ENCODE results near the gene OTOP1. TPM values are rescaled to one million over a fixed set of nuclear protein-coding genes. Genes with fewer than 3 reads are reported as not detected.
"Not testable (repeated sequence)": the region's sequence is repeated elsewhere in the genome, so short reads cannot be mapped to it uniquely, and the experiment has no call there.

The OTOP1 gene
- polyA plus RNA-seq, 5 donors: not detected

DNA sequence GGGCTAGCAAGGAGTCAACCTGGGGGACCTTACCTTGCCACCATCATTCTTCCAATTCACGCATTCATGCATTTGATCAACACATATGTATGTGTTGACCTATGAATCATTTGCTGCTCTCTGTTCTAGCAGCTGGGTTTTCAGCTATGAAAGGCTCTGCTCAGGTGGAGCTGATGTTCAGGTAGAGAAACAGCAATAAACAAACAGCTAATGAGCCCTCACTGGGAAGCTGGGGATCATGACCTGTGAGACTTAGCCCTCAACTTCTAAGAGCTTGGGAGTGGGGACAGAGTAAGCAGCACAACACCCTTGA is 1.6 kb upstream of the OTOP1 start:
- no peak for DNase-seq

- DNase-seq: no peak
These were observed 1.0 kb upstream of the OTOP1 start for GRCh38 chr4:4227510-4228355.

DNA sequence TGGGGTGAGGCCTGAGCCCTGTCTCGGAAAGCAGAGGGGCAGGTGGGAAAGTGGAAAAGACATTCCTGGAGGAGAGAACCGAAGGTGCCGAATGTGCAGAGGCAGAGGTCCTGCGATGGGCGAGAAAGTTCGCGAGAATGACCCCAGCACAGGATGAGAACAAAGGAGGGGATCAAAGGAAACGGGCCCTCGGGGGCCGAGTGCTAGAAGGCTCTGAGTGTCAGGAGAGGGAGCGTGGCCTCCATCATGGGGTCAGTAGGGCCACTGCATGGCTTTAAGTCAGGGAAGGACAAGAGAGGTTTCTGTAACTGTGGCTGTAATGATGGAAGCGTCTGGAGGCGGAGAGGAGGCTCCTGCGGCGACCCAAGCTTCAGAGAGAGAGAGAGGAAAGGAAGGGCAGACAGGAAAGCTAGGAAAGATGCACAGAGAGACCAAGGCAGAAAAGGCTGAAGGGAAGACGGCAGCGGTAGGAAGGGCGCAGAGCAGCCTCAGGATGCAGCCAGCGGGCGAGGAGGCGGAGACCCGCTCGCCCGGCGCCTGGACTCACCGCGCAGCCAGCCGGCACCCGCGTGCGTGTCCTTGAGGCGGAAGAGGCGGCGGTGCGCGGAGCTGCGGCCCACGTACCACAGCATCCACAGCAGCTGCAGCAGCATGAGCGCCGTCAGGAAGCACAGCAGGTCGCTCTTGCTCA is 669 bp downstream of the OTOP1 start:
- no peak for DNase-seq

- no peak for DNase-seq
These were observed 9.6 kb downstream of the OTOP1 start for GRCh38 chr4:4217113-4217512.

DNA sequence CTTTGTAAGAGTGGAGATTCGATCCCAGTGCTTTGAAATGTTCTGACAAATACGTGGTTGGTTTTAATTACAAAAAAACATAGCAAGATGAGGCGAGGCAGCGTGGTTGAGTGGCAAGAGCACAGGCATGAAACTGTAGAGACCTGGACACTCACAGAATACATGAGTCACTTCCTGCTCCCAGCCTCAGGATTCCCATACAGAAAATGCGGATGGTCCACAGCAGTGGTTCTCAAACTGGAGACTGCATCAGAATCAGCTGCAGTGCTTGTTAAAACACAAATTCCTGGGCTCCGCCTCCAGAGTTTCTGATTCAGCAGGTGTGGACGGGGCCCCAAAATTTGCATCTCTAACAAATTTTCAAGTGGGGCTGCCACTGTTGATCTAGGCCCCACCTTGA is 10.1 kb downstream of the OTOP1 start:
- no peak for DNase-seq

DNA sequence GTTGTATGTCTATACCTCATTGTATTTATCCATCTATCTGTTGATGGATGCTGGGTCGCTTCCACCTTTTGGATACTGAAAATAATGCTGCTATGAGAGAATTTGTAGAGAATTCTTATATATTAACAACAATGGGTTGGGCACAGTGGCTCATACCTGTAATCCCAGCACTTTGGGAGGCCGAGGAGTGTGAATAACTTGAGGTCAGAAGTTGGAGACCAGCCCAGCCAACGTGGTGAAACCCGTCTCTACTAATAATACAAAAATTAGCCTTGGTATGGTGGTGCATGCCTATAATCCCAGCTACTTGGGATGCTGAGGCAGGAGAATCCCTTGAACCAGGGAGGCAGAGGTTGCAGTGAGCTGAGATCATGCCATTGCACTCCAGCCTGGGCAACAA is 13.1 kb downstream of the OTOP1 start:
- DNase-seq: not testable (repeated sequence)

DNA sequence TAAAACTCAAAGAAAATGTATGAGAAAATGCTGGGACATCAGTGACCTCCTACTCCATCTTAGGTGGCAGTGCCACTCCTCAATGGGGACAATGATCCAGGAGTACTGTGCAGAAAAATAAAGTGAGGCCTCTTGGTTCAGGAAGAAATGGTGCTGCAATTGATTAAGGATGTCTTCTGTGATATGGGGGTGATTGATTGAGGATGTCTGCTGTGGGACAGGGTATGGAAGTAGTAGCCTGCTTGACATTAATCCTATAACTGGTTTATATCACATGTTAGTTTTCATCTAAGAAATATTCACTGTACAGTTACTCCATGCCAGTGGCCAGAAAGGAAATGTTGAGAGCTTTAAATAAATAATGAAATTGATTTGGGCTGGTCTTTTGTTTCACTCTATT is 20.5 kb downstream of the OTOP1 start:
- DNase-seq: no peak

GRCh38 chr4:4204401-4204745 is 22.4 kb downstream of the OTOP1 start:
- DNase-seq: no peak

- DNase-seq: no peak
These were observed 22.9 kb downstream of the OTOP1 start for GRCh38 chr4:4203688-4204400.

- no peak for DNase-seq
These were observed 24.2 kb downstream of the OTOP1 start for GRCh38 chr4:4202510-4202909.

DNA sequence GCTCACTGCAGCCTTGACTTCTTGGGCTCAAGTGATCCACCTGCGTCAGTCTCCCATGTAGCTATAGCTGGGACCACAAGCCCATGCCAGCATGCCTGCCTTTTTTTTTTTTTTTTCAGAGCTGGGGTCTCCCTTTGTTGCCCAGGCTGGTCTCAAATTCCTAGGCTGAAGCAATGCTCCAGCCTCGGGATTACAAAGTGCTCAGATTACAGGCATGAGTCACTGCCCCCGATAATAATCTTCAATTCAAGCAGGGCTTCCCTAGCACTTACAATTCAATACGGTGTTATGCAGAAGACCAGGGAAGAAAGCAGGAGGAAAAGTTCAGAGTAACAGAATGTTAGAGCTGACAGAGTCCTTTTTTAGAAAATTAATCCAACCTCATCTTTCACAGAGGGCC is 26.1 kb downstream of the OTOP1 start:
- no peak for DNase-seq

DNA sequence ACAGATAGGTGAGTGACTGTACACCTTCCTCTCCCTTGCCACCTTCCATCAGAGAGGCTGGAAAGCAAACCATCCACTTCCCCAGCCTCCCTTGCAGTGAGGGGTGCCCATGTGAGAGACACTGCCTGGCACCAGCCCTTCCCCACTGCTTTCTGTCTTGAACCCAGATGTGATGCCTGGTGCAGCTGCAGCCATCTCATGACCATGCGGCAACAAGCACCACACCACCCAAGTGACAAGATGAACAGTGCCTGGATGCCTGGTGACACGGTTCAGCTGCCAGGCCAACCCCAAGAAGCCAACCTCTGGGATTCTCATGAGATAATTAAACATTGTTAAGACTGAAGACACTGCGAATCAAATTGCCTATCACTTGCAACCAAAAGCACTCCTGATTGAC is 31.4 kb downstream of the OTOP1 start:
- no peak for DNase-seq

- not testable (repeated sequence) for DNase-seq
These were observed 38.2 kb downstream of the OTOP1 start for GRCh38 chr4:4188557-4188956.

GRCh38 chr4:4185528-4185927 is 41.2 kb downstream of the OTOP1 start:
- DNase-seq: no peak

GRCh38 chr4:4182835-4183568 is 43.7 kb downstream of the OTOP1 start:
- DNase-seq: no peak

DNA sequence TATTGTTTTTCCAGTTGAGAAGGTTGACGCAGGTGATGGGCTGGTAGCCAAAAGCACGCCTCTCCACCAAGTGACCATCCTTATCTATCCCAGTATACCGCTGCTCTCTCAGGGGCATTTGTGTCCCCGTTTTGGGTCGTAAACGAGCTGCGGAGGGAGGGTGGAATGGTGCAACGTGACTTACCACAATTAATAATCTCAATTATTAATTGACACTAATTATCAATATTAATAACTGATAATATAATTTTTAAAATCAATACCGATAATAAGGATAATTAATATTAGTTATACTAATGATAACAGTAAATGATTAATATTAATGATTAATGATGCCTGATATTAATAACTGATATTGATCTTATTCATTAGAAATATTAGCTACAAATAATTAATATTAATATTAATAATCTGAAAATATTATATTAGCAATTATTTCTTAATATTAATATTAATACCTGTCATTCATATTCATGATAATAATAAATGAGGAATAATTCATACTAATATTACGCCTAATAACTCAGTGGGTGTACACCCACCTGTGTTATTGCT is 56.1 kb downstream of the OTOP1 start:
- no peak for DNase-seq

DNA sequence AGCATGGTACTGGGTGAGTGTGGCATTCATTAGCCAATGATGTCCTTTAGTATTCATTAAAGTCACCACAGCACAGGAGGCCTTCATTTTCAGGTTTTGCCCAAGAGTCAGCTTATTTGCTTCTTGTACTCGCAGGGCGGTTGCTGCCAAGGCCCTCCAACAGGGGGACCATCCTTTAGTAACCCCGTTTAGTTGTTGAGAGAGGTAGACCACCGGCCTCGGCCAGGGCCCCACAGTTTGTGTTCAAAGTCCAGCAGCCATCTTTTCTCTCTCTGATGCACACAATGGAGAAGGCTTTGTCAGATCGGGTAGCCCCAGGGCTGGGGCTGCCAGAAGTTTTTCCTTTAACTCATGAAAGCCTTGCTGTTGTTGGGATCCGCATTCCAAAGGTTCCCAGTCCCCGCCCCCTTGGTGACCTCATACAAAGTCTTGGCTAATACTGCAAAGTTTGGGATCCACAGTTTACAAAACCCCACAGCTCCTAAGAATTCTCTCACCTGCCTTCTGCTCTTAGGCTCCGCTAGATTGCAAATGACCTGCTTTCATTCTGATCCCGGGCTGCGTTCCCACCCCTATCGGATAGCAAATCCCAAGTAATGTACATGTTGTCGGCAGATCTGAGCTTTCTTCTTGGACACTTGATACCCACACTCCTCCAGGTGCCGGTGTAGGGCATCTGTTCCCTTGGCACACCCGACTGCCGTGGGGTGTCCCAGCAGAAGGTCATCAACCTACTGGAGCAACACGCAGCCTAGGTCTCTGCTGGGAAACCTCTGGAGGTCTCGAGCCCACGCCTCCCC is 58.5 kb downstream of the OTOP1 start:
- DNase-seq: not testable (repeated sequence)

- not testable (repeated sequence) for DNase-seq
These were observed 59.7 kb downstream of the OTOP1 start for GRCh38 chr4:4166986-4167385.

DNA sequence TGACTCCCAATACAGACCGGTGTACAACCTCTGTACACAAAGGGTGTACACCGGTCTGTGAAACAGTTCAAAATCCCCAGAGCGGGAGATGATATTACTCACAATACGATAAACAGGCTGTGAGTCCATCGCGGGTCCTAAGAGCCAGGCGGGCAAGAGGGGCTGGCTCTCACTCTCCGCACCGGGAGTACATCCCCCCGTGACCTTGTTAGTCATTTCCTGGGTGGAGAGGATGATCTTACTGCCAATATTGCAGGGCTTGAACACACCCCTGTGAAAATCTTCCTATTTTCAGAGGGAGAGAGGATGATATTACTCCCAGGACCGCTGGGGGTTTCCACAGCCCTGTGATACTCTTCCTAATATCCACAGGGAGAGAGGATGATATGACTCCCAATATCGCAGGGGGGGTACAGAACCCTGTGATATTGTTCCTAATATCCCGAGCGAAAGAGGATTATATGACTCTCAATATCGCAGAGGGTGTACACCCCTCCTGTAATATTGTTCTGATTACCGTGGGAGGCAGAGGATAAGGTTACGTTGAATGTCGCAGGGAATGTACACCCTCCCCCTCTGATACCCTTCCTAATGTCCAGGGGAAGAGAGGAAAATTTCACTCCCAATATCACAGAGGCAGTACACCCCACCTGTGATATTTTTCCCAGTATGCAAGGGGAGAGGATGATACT is 60.9 kb downstream of the OTOP1 start:
- not testable (repeated sequence) for DNase-seq

DNA sequence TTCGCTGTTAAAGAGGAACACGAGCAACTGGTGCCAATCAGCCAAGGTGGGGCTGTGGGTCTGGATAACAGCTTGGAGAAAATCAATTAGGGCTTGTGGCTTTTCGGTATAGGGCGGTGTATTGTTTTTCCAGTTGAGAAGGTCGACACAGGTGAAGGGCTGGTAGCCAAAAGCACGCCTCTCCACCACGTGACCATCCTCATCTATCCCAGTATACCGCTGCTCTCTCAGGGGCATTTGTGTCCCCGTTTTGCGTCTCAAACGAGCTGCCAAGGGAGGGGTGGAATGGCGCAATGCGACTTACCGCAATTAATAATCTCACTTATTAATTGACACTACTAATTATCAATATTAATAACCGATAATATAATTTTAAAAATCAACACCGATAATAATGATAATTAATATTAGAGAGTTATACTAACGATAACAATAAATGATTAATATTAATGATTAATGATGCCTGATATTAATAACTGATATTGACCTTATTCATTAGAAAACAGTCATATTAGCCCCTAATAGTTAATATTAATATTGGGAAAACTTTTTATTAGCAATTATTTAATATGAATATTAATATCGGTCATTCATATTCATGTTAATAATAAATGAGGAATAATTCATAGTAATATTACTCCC is 62.1 kb downstream of the OTOP1 start:
- DNase-seq: not testable (repeated sequence)

Measured in right lung (tissue), 5 donors.